Fibroblast of skin of left biceps (primary cell): ENCODE data around the gene STK11.

Source experiments
- DNase-seq, 2 experiments: peaks; one replicate each; pipeline ENCODE4 v3.0.0-alpha.2; 2013; ENCODE audit warnings: low read depth in 2 of 2

Gene STK11

DNA sequence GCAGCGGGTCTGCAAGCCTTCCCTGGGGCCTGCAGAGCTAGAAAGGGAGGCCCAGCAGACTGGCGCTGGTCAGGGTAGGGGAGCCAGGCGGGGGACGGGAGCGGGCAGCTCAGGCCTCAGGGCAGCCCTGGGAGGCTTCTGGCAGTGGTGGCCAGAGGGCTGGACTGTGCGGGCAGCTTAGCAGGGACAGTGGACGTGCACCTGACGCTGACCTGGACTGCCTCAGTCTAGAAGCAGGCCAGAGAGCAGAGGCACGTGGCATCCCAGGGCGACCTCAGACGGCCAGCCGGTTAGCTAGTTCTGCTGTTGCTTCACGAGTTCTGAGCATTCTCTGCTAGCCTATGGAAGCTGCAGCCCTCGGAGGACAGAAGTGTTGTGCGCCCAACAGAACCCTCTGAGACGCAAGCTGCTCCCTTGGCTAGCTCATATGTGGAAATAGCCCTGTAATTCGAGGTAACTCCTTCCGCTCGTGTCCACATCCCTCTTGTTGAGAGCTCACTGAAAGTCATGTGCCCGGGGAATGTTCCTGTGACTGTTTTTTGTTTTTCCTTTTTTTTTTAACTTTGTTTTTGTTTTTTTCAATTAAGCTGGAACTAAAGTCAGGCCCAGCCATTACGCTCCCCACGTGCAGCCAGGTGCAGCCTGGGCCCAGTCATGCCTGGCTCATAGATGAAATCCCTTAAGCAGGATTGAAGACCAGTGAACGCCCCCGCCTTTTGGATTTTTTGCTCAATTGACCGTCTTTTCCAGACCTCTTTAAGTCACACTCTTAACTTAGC is 67.9 kb downstream of the STK11 start:
- DNase-seq = no peak

DNA sequence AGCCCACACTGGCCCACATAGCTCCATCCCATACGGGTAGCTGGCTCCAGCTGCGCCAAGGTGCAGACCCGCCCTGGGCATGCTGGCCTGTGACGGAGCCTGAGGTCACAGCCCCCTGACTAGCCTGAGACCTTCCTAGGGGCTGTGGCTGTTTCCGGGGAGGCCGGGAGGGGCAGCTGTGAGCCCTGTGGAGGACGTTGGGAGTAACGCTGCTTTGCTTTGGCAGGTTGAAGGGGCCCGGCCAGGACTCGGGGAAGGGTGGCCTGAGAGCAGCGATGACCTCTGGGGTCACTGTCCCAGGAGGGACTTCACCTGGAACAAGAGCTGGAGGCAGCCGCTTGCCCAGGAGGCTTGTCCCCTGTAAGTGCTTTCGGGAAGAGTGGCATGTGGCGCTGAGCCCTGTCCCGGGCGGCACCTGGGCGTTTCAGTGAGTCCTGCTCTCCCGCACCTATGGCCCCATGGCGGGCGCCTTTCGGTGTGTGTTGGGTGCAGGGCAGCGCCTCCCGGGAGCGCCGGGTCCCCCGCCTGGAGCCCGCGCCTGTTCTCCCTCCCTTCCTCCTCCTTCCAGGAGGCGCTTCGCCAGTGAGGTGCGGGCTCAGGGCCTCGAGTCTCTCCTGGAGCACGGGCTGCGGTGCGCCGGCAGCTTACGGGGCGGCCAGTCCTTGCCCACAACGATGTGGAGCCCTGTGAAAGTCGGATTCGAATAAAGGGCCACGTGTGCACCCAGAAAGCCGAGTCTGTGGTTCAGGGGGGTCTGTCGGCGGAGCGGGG is 68.7 kb downstream of the STK11 start:
- DNase-seq = no peak

DNA sequence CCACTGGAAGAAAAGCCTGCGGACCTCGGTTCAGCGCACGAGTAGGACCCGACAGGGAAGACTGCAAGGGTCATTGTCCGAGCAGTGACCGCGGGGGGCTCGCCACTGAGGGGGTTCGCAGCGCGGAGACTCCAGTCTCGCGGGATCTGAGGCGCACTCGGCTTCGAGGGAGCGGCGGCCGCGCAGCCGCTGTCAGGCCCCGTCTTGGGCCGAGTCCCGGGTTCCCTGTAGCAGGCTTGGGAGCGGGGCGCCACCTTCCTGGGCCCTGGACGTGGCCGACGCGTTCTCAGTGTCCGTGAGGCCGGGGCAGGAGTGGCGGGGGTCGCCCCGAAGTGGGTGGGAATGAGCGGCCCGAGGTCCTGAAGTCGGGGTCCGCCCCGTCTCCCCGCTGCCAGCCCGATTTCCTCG is 69.3 kb downstream of the STK11 start:
- DNase-seq = no peak

DNA sequence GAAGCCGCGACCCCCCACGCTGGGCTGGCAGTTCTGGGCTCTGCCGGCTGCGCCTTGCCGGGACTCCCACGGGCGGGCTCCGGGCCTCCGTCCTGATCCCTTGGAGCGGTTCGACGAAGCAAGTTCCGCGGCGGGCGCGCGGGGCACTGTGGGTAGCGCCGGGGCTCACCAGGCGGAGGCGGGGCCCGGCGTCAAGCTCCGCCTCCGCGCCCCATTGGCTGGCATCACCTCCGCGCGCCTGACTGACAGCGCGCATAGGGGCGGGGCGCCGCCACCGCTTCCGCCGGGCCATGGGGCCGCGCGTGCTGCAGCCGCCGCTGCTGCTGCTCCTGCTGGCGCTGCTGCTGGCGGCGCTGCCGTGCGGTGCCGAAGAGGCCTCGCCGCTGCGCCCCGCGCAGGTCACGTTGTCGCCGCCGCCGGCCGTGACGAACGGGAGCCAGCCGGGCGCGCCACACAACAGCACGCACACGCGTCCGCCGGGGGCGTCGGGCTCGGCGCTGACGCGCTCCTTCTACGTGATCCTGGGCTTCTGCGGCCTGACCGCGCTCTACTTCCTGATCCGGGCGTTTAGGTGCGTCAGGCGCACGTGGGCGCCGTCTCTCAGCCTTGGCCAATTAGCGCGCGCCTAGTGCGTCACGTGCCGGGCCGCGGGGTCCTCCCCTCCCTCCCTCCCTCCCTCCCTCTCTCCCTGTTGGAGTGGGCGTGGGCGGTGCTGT is 69.8 kb downstream of the STK11 start, which contains the start of gene FAM174C:
Gene FAM174C, plus strand, starts transcription at position 271 of the 716 bp plus-strand sequence. Its CDS starts 20 bp downstream, at position 291.
- peak; percentile 91 to 92 for DNase-seq

DNA sequence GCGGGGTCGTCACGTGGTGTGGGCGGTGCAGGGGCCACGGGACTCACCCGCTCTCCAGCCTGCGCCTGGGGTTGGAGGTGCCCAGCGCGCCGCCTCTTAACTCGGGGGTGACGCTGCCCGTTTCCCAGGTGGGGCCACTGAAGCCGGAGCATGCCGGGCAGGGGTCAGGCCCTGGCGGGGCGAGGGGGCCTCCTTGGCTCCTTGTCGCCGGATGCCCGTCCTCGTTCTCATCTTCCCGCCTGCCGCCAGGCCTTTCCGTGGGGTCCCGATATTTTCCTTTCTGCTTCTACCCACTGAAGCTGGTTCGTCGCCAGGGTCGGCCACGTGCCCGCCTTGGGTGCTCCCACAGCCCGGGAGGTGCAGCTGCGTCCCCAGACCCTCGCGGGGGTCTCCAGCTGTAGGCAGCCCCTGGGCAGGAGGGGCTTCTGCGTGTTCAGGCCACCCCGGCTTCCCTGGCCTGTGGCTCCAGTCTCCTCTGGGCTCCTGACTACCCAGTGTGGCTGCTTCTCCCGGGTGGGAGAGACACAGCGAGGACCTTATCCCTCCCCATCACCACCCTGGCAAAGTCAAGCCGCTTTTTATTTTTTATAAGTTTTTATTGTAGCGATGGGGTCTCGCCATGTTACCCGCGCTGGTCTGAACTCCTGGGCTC is 70.5 kb downstream of the STK11 start:
- DNase-seq = no peak

DNA sequence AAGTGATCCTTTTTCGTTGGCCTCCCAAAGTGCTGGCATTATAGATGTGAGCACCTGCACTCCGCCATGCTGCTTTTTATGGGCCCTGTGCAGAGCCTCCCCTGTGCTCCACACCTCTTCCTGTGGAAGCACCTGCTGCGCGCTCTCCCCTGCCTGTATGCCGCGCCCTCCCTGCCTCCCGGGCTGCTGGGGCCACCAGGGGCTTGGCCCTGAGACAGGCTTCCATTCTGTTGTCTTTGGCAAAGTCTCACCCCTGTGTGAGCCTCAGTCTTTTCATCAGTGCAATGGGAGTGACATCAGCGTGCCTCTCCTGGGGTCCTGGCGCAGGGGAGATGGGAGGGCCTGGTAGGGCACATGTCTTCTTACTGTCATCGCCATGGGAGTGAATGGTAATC is 71.0 kb downstream of the STK11 start:
- no peak for DNase-seq

DNA sequence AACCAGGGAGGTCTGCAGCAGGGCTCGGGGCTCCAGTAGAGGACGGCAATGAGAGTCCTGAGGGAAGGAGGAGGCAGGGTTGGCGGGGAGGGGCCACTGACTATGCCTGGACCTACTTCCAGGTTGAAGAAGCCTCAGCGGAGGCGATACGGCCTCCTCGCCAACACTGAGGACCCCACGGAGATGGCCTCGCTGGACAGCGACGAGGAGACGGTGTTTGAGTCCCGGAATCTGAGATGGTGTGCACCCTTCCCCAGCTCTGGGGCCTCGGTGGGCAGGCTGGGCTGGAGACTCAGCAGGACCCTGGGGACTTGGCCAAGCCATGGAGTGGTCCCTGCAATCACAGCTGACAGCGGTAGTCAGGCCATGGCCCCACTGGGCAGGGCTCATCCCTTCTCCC is 71.5 kb downstream of the STK11 start:
- no peak for DNase-seq
